Measurements from ENCODE around the gene TUBAL3. TPM values are rescaled to one million over a fixed set of nuclear protein-coding genes. Genes with fewer than 3 reads are reported as not detected.

TUBAL3 gene
- total RNA-seq, 1 donor = not detected

GRCh38 chr10:5373307-5373706 is 31.3 kb downstream of the TUBAL3 start:
- H3K4me3 ChIP-seq (ENCODE audit: low read depth, low read length) = no peak overlapping the region
- DNase-seq (ENCODE audit: low read depth) = no peak
- TF ChIP-seq, protein P1, sequence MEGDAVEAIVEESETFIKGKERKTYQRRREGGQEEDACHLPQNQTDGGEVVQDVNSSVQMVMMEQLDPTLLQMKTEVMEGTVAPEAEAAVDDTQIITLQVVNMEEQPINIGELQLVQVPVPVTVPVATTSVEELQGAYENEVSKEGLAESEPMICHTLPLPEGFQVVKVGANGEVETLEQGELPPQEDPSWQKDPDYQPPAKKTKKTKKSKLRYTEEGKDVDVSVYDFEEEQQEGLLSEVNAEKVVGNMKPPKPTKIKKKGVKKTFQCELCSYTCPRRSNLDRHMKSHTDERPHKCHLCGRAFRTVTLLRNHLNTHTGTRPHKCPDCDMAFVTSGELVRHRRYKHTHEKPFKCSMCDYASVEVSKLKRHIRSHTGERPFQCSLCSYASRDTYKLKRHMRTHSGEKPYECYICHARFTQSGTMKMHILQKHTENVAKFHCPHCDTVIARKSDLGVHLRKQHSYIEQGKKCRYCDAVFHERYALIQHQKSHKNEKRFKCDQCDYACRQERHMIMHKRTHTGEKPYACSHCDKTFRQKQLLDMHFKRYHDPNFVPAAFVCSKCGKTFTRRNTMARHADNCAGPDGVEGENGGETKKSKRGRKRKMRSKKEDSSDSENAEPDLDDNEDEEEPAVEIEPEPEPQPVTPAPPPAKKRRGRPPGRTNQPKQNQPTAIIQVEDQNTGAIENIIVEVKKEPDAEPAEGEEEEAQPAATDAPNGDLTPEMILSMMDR (IDR thresholded peaks at IDR 0.05; ENCODE audit: insufficient read depth, low read length) = no peak

- no peak for DNase-seq (ENCODE audit: low read depth)
- no peak overlapping the region for H3K4me3 ChIP-seq (ENCODE audit: low read depth, low read length)
- TF ChIP-seq, protein P1 (IDR thresholded peaks at IDR 0.05; ENCODE audit: insufficient read depth, low read length) = no peak
Observed at GRCh38 chr10:5370493-5371352, 33.9 kb downstream of the TUBAL3 start.

- no peak overlapping the region for H3K4me3 ChIP-seq (ENCODE audit: low read depth, low read length)
- DNase-seq (ENCODE audit: low read depth) = peak; percentile 5
- TF ChIP-seq, protein P1 (IDR thresholded peaks at IDR 0.05; ENCODE audit: insufficient read depth, low read length) = no peak
Observed at GRCh38 chr10:5369362-5370158, 35.1 kb downstream of the TUBAL3 start.

DNA sequence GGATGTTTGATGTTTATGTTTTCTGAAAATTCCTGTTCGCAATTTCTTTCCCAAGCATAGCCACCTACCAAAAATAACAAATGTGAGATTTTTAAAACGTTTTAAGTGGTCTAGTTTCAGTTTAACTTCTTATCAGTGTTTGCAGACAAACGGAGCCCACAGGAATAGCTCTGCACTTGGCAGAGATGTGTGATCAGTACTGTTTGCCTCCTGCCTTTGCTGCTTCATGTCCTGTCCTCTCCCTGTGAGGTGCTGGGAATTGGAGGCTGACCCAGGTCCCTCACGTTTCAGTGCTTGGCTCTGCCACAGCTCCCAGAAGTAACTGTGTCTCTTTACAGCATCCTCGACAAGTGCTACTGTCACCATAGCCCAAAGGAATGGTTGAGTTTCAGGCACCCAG is 38.7 kb downstream of the TUBAL3 start:
- H3K4me3 ChIP-seq (ENCODE audit: low read depth, low read length) = no peak overlapping the region
- TF ChIP-seq, protein P1 (IDR thresholded peaks at IDR 0.05; ENCODE audit: insufficient read depth, low read length) = no peak
- no peak for DNase-seq (ENCODE audit: low read depth)

DNA sequence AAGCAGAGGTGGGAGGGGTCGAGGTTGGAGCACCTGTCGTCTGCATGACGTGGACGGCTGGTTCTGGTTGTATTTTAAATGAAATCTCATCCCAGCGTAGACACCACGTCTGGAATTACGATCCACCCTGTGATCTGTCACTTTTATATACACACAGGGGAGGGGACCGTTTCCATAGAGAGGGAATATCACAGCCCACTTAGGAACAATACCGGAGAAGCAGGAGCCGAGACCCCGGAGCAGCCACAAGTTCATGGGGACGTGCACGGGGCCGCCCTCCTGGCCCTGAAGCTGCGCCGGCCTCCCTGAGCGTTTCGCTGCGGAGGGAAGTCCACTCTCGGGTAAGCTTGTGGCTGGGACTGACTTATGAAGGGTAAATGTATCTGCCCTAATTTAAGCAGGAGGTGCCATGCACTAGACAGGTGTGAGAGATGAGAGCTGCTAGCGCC is 39.7 kb downstream of the TUBAL3 start, which contains the start of gene UCN3:
UCN3 (plus strand) TSS at position 77 of the 449 bp plus-strand sequence. CDS start 8,755 bp downstream, outside the sequence.
- TF ChIP-seq, protein P1 (IDR thresholded peaks at IDR 0.05; ENCODE audit: insufficient read depth, low read length) = no peak
- H3K4me3 ChIP-seq (ENCODE audit: low read depth, low read length) = no peak within 1 kb of the TSS
- DNase-seq (ENCODE audit: low read depth) = no peak

DNA sequence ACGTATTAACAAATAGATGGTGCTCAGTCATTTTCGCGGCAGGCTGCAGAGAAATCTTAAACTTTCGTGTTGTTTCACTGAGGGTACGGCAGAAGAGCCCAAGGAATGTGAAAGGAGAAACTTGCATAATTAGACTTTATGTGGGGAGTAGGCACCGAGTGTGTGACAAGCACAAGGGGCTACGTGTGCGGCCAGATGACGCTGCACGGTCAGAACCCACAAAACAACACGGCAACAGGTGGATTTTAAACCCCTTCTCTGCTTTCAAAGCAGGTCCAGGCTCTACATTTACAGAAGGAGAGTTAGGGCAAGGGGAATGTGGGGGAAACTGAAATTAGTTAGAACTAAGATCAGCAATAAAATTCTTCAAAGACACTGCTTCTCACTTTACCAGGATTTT is 40.3 kb downstream of the TUBAL3 start:
- TF ChIP-seq, protein P1 (IDR thresholded peaks at IDR 0.05; ENCODE audit: insufficient read depth, low read length) = no peak
- no peak for DNase-seq (ENCODE audit: low read depth)
- no peak overlapping the region for H3K4me3 ChIP-seq (ENCODE audit: low read depth, low read length)

All from fibroblast of the aortic adventitia (primary cell).